ENCODE results near the gene PPP1R27.
A peak's percentile ranks its signal among the peaks of the same experiment; 100 is the strongest.

PPP1R27 gene, protein sequence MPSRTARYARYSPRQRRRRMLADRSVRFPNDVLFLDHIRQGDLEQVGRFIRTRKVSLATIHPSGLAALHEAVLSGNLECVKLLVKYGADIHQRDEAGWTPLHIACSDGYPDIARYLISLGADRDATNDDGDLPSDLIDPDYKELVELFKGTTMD

DNA sequence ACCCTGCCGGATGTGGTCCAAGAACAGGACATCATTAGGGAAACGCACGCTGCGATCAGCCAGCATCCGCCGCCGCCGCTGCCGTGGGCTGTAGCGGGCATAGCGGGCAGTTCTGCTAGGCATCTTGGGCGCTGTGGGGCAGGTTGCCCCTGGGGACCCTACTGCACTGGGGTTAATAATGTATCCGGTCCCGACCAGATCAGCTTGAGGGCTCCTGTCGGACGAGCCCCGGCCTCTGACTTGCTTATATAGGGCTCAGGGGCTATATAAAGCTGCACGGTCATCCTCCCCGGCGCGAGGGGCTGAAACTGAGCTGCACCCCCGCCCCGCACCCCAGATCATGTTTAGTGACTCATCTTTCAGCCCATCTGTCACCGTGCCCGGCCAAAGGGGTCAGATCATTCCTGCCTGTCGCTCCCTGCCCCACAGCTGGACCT is at the start of gene PPP1R27:
TSS of gene PPP1R27 (minus strand) at position 220 of the 437 bp plus-strand sequence. CDS start at position 123, 97 bp downstream.
- DNase-seq (ENCODE audit: low read depth in 2 of 2) = no peak

DNA sequence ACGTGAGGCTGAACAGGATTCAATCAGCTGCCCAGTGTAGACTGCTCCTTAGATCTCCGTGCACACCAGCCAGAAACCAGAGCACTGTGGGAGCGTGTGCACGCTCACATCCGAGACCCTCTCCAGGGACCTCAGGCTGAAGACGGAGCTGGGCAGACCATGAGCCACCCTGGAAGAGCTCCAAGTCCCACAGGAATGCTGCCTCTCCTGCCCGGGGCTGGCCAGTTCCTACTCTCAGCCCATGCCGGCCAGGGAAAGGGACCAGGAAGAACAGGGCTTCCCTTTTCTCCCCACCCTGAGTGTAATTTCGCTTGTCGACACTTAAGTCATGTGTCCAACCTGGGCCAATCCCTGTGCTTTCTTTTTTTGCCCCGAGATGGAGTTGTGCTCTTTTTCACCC is 49.7 kb upstream of the PPP1R27 start:
- no peak for DNase-seq (ENCODE audit: low read depth in 2 of 2)

DNA sequence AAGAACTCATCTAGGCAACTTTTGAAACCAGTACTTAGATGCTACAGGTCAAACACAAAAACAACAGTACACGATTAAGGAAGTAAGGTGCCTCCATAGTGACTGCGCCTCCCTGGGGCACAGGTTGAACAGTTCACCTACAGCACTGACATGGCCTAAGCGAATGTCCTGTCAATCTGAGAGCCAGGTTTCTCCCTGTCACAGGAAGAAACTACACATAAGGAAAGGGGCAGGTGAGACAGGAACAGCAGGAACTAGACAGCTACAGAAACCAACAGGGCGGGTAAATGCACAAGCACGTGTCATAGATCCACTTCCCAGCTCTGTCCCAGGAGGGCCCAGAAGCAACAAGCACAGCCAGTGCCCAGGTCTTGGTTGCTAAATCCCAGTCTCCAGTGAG is 44.3 kb upstream of the PPP1R27 start:
- no peak for DNase-seq (ENCODE audit: low read depth in 2 of 2)

DNA sequence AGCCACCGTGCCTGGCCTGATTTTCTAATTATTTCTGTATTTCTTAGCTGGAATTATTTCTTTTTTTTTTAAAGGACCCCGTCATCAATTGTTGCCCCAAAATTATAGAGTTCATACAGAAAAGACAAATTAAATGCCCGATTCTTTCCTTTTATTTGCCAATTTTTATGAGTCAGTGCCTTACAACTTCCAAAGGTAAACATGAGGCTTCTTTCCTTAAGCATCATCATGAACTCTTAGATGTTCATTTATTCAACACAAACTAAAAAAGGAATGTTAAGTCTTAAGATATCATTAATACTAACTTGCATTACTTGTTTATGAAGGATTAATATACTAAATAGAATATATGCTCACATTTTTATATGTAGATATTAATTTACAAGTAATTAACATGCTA is 43.4 kb upstream of the PPP1R27 start:
- no peak for DNase-seq (ENCODE audit: low read depth in 2 of 2)

DNA sequence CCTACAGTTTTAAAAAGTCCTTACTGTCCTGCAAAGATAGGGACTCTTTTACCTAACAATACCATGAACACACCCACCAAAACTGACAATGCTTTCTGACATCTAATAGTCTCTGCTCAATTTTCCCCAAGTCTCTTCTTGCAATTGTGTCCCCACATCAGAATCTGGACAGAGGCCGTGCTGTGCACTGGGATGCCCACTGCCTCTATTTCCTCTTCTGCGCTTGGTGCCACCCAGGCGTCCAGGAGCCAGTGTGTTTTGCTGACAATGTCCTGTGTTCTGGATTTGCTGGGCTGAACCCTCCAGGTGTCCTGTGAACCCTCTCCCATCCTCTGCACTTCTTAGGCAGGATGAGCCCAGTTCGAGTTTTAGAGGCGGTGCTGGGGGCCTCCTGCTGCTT is 42.7 kb upstream of the PPP1R27 start:
- DNase-seq (ENCODE audit: low read depth in 2 of 2) = no peak

DNA sequence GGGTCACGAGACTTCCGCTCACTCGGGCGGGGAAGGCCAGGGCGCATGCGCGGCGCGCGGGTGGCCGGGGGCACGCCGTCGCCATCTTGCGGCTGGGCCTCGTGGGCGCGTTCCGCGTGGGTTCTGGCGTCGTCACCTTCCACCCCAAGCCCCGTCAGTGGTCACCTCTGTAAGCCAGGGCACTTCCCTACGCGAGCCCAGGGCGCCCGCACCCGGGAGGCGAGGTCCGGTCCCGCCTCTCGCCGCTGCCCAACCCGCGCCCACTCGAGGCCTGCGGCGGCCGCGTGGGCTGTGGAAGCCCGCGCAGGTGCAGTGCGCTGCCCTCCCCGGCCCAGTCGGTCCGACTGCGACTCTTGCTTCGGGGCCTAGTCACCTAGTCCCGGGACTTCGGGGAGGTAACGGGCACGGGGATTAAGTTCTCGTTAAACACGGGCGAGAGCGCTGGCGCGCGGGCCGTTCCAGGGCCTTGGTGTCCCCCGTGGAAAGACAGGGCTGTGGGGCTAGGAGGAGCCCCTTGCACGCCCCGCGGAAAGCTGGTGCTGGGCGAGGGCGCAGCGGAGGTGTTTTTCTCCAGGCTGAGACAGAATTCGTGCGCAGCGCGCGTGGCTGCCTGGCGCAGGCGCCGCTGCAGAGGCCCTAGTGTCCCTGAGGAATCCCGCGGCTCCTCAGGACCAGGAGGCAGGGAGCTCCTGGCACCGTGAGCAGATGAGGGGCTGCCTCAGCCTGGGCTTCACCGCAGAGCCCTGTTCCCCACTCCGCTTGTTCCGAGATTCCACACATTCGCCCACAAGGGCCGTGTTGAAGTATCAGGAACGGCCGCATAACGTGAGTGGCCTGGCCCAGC is 36.8 kb upstream of the PPP1R27 start:
- peak; percentile 91 to 96 for DNase-seq (ENCODE audit: low read depth in 2 of 2)

DNA sequence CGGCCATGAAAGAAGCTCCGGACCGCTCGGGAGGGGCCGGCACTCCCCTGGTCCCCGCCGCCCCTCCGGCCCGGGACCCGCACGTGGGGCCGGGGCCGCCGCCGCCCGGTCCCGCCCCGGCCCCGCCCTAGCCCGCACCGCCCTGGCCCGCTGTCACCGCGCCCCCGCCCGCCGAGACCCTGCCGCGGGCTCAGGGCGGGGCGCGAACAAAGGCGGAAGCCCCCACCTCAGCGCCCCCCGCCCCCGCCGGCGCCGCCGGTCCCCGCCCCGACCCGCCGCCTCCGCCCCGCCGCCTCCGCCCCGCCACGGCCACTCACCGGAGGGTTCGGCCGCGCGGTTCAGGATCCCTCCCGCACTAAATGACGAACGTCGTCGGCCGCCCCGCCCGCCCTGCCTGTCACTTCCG is 36.1 kb upstream of the PPP1R27 start, which contains the start of gene ARHGDIA:
TSS of gene ARHGDIA (minus strand) at position 357 of the 406 bp plus-strand sequence. CDS start 1,407 bp downstream, outside the sequence.
- DNase-seq (ENCODE audit: low read depth in 2 of 2) = no peak

DNA sequence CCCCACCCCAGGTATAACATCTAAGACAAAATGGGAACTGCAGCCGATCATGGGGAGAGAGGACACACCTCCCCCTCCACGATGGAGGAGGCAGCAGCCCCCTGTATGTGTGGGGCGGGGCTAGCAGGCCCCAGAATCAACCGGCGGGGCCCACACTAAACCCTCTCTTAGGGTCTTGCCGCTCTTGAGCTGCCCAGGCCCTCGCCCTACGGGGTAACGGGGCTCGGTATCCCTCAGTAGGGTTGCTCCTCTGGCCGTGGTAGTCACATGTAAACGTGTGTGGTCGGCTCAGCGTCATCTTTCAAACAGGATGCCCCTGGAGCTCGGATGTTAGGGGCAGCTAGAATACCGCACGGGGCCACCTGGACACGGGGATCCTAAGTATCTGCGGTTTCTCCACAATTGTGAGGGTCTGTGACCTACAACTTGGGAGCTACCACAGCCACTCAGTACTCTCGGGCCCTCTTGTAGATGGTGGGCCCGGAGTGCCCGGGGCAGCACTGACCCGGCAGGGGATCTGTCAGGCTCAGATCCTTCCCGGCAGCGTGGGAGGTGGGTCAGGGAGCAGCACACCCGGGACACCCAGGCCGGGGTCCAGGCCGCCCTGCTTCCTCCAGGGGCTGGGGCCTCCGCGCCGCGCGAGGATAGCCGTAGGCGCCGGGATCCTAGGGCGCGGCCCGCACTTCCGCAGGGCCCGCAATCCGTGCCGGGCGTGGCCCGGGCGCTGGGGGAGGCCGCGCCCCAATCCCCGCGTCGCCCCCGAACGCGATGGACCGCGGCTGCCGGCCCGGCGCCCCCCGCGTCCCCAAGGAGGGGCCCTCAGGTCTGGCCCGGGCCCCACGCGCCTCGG is 35.5 kb upstream of the PPP1R27 start:
- DNase-seq (ENCODE audit: low read depth in 2 of 2) = no peak

DNA sequence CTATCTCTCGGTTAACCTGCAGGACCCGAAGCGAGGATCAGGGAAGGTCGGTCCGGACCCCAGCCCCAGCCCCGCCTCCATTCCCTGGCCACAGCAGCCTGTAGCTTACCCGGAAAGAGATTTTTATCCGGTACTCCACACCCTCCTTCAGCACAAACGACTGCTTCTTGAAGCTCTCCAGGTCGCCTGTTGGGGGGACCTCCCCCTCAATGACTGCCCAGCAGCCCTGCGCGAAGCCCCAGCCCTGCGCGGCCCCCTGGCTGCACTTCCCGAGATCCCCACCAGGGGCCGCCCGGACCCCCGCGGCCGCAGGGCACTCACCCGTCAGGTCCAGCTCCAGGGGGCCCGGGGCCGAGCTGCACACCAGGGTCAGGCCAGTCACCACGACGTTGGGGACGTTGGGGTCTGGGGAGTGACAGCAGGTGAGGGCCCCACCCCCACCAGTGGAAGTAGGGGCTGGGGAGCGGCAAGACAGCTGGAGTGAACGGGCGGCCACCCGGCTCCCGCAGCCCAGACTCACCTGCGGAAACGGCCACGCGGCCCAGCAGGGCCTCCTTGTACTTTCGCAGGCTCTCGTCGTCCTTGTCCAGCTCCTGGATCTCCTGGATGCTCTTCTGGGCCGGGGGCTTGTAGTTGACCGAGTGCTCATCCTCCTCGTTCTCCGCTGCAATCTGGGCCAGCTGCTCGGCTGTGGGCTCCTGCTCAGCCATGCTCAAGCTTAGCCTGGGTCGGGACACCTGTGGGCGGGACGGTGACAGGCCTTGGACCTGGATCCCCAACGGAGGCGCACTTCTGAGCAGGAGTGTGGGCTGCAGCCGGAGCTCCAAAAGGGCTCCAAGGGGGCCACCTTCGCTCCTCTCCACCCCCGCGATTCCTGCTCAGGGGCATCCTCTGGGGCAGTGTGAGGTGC is 34.6 kb upstream of the PPP1R27 start:
- no peak for DNase-seq (ENCODE audit: low read depth in 2 of 2)

DNA sequence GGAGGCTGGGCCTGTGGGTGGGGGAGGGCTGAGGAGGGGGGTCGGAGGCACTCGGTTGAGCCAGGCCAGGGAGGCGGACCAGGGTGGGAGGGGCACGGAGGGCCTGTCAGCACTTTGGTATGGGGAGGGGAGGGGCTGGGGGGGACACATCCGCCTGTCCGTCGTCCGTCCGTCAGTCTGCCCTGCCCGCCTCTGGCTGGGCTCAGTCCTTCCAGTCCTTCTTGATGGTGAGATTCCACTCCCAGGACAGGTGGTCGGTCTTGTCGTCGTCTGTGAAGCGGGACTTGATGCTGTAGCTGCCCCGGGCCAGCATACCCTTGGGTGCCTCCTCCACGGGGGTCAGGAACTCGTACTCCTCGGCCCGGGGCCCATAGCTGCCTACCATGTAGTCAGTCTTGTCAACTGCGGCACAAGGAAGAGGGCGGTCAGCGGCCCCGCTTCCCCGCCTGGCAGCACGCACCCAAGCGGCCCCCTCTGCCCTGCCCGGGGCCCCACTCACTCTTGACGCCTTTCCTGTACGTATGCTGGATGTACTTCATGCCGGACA is 33.9 kb upstream of the PPP1R27 start:
- DNase-seq (ENCODE audit: low read depth in 2 of 2) = no peak

DNA sequence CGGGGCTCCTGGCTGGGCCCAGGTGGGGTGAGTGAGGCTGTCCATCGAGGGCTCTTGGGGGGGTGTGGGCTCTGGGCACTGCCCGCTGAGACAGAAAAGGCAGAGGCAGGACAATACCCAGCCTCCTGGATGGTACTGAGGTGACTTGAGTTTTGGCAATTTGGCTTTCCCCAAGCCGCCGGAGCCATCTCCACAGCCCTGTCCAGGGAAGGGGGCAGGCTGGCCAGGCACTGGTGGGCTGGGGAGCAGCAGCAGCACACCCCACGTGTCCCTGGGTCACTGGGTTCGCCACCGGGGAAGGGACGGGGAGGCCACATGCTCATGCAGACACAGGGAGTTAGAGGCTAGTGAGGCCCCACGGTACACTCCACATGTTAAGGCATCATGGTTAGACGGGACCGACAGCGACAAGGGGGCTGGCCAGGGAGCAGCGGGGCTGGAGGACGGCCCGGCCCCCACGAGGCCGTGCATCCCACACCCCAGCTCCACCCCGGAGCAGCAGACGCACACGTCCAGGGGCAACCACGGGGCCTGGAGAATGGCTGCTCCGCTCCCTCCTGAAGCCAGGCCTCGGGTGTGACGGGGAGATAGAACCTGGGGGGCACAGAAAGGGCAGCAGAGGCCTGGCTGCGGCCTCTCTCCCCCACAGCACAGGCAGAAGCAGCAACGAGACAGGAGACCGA is 33.3 kb upstream of the PPP1R27 start:
- DNase-seq (ENCODE audit: low read depth in 2 of 2) = no peak

DNA sequence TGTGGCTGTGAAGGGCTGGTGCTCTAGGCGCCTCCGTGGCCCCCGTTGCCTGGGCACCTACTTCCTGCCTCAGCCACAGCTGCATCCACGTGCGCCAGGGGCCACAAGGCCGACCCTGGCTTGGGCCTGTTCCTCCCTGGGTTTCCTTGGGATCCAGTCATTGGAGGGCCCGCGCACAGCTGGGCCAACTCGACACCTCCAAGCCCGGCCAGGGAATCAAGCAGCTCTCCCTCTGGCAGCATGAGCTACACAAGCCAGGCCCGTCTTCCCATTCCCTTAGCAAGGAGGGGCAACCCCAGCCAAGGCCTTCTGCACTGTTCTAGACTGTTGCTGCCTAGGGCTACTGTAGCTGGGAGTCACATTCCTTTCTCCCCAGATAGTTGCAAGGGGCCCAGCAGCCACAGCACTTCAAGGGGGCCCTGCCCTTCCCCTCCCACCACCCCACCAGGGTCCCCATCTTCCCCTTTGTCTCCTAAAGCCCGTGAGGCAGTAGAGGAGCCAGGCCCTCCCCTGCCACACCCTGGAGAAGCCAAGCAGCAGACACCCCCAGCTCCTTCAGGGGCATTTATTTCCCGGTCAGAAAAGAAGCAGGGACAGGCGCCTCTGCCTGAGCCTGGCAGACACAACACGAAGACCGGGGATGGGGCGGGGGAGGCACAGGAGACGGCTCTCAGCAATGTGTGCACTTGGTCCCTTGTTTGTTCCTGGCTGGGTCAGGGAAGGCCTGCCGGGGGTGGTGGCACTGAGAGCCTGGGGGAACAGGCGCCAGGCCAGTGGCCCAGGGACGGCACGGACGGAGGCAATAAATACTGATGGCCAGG is 32.5 kb upstream of the PPP1R27 start:
- DNase-seq (ENCODE audit: low read depth in 2 of 2) = no peak

DNA sequence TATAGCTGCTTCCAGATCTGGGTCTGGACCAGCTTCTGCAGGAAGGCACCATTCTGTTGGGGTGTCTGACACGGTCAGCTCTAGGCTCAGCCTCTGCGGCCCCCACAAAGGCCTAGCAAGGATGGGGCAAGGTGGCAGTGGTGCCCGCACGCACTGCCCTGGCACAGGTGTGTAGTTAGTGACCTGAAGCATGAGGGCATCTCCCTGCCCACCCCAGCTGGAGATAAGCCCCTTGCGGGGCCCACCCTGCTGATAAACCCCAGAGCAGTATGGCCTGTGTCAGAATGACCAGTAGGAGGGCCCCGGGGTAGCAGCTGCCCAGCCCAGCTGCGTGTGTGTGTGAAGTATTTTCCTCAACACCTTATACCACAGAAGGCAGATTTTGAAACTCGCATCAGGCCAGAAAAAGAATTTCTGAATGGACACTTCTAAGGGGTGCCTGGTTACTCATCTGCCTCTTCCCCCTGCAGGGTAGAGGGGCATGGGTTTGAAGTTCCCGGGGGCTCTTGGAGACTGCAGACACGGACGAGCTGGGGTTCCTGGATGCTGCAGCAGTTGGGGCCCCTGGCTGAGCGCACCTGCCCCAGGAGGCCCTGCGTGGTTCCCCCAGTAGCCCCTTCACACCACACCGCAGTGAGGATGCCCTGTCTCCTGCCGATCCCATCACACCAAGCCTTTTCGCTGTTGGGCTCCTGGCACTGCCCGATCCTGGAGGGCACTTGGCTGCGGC is 31.8 kb upstream of the PPP1R27 start:
- no peak for DNase-seq (ENCODE audit: low read depth in 2 of 2)

DNA sequence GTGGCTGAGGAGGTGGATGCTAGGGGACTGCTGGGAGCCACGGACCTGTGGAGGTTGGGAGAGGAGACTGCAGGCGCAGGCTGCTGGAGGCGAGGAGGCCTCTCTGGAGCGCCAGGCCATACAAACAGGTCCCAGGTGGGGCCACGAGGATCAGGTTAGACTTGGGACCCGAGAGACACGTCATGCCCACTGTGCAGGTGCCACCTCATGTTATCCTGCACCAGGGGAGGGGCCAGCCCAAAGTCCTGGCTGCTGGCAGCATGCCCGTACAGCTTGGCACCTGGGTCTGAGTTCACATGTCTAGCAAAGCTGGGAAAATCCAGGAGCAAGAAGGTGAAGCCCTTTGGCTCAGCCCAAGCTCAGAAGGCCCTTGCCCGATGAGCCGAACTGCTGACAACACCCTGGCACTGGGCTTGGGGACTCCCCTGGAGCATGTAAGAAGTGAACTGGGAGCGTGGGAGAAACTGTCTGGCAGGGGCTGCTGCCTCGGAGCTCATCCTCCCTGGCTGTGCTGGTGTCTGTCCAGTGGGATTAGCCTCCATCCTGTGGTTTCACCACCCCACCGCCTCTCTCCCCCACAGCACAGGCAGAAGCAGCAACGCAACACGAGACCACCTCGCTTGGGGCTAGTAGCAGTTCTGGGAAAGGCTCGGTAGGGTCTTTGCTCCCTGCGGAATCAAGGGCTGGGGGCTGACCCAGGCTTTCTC is 31.0 kb upstream of the PPP1R27 start:
- DNase-seq (ENCODE audit: low read depth in 2 of 2) = no peak

DNA sequence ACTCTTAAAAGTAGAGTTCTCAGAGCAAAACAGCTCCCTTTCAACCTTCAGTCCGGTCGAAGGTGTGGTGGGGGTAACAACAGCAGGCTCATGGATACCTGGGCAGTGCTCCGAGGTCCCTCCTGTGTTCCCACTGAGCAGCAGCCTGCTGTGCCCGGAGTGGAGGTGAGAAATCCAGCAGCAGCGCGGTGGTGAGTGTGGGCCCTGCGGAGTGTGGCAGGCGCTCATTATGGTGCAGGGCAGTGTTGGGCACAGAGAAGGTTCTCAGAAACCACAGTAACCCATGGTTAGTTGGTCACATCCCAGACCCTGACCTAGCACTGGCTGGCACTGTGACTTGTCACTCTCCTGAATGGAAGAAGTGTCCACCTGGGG is 30.5 kb upstream of the PPP1R27 start:
- no peak for DNase-seq (ENCODE audit: low read depth in 2 of 2)

DNA sequence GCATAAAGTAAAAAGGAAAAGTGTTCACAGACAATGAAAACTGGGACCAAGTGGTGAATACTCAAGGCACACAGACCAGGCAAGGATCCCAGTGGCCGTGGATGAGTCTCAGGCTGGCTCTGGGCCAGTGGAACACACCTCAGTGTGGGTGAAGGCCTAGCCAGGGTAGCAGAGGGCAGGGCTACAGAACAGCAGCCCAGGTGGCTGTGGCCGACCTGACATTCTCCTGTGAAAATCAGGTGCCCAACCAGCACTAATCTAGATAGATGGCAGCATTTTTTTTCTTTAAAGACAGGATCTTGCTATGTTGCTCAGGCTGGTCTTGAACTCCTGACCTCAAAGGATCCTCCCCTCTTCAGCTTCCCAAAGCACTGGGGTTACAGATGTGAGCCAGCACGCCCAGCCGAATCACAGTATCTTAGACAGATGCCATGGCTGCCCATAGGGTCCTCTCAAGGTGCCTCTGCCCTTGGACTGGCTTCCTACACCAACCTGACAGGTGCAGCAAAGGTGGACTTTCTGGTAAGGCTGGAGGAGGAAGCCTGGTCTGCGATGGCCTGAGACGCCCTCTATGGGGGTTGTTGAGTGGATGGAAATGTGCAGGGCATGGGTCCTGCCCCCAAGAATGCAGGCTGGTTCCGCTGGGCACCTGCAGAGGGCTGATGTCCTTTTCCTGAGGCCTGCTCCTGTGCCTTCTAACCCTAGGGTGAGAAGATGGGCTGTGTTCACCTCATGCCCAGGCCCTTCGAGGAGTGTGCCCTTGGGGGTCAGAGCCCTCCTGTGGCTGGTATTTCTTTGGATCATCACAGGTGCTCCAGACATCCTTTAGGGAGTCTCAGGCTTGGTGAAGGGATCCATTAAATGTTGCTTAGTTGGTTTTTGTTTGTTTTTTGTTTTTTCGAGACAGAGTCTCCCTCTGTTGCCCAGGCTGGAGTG is 29.3 kb upstream of the PPP1R27 start:
- DNase-seq (ENCODE audit: low read depth in 2 of 2) = no peak

DNA sequence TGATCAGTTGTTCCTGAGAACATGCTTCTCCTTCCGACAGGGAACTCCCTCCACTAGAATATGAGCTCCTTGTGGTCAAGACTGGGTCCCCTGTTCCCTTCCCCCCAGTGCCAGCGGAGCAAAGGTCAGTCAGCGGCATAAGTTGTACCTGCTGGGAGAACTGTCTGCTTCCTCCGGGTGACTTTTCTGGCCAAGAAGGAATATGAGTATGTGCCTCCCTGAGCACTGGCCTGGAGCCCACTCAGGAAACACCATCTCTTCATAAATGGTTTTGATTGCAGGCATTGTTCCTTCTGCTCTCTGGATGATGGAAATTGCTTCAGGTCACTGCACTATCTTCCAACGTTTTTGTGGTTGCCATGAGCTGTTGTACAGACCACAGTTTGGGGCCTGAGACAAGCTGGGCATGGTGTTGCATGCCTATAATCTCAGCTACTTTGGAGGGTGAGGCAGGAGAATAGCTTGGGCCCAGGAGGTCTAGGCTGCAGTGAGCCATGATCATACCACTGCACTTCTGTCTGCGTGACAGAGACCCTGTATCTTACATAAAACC is 28.3 kb upstream of the PPP1R27 start:
- DNase-seq (ENCODE audit: low read depth in 2 of 2) = no peak

Data from stimulated activated CD8-positive, alpha-beta memory T cell treated with anti-CD3 and anti-CD28 coated beads, Interleukin-7, amount 100 ng/mL, for 4 hours (primary cell).